ENCODE data around the gene DNAJA2.
"Not testable (repeated sequence)": the region's sequence is repeated elsewhere in the genome, so short reads cannot be mapped to it uniquely, and the experiment has no call there.

Gene DNAJA2

GRCh38 chr16:46974352-46974751 lies 878 bp upstream of the DNAJA2 start:
- peak; percentile 30 for DNase-seq

DNA sequence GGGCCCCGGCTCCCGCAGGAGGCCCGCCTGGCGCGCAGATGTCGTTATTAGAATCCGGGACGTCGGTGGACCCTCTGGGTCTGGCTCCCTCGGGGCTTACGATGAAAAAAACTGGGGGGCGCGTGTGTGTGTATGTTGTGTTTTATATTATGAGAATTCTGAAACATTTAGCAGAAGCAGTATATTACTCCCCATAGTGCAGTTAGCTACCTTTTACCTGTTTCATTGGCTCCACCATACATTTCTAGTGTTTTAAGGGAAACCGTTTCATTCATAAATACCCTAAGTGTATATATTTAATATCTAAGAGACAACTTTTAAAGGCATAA lies 486 bp upstream of the DNAJA2 start:
- DNase-seq = no peak

DNA sequence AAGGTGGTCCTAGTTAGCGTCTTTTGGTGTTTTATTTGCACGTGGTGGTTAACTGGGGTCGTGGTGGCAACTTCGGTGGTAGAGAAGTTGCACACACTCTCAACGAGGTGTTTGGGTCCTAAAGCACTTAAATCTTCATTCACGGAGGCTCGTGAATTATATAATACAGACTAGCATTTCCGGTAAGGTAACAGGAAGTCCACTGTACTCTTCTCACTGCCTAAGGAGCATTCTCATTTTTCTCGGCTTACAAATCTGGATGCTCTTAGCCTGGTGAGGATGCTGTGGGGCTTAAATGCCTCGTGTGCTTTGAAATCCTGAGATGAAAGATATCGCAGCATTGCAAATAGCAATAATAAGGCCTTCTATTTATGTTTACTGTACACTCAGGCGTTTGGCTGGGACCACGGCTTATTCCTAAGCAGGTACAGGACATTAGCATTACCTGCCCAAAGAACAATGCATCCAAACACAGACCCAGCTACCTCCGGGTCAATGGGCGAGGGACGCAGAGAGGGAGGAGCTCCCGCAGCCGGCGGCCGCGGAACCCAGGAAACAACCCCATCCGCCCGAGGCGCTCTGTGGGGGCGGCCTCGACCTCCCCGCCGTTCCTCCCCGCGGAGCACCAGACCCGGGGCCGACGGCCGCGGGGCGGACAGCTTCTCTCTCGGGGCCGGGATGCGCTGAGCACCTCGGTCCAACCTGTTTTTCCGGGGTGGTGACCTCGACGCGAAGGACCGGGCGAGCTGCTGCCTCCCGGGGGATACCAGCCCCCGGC lies 856 bp downstream of the DNAJA2 start:
- peak; percentile 46 for DNase-seq

GRCh38 chr16:46971271-46971670 lies 2.2 kb downstream of the DNAJA2 start:
- DNase-seq = no peak

DNA sequence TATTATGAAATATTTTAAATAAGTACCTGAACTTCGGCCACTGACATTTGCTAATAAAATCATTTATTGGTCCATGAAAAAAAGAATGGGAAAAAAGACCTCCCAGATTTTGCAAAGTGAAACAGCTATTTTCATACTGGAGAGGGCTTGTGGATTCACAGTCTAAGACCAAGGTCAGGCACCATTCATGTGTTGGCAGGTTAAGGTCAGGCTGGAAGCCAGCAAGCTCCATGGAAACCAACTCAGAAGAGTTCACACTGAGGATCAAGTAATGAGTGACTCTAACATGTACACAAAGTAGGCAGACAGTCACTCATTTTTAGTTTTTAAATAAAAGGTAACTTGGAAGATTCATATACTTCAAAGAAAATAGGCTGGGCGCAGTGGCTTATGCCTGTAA lies 3.4 kb downstream of the DNAJA2 start:
- no peak for DNase-seq

DNA sequence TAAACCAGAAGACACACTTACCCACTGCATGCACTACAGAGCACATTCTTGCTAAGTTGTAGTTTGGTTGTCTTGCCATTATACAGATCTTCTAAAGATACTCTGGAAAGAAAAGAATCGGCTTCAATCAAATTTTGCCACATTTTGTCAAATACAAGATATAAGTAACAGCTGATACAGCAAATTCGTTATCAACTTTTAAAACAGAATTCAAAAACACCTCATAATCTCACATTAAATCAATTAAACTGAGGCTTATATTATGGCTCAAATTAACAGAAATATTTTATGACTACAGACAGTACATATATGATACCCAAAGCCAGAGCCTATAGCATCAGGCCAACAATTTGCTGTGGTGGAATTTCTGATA lies 5.4 kb downstream of the DNAJA2 start:
- DNase-seq = no peak

GRCh38 chr16:46962629-46963028 lies 10.8 kb downstream of the DNAJA2 start:
- no peak for DNase-seq

- peak; percentile 31 for DNase-seq
These were observed 11.8 kb downstream of the DNAJA2 start for GRCh38 chr16:46961373-46962353.

GRCh38 chr16:46954562-46954961 lies 18.9 kb downstream of the DNAJA2 start:
- no peak for DNase-seq

DNA sequence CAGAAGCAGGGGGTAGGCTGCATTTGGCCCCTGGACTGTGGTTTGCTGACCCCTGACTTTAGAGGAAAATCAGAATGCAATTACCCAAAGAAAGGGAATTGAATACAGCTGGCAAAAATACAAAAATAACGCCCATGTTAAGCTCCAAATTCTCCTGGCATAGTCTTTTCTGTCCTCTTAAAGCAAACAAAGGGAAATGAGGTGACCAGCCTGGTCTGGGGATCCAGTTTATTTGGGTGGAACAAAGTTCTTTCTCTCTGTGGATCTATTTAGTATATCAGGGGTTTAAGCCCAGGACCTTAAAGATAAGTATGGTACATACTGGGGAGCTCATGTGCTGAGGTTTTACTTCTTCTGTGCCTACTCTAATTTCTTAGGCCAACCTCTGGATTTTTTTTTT lies 23.5 kb downstream of the DNAJA2 start:
- DNase-seq = no peak

- DNase-seq = no peak
These were observed 24.1 kb downstream of the DNAJA2 start for GRCh38 chr16:46949241-46949892.

- no peak for DNase-seq
These were observed 24.8 kb downstream of the DNAJA2 start for GRCh38 chr16:46948548-46949166.

GRCh38 chr16:46947900-46948547 lies 25.4 kb downstream of the DNAJA2 start:
- peak; percentile 36 for DNase-seq

- DNase-seq = not testable (repeated sequence)
These were observed 28.8 kb downstream of the DNAJA2 start for GRCh38 chr16:46944713-46945112.

GRCh38 chr16:46937536-46937935 lies 35.9 kb downstream of the DNAJA2 start:
- DNase-seq = no peak

GRCh38 chr16:46932802-46933201 lies 40.7 kb downstream of the DNAJA2 start:
- DNase-seq = no peak

- DNase-seq = no peak
These were observed 42.6 kb downstream of the DNAJA2 start for GRCh38 chr16:46930861-46931260.

DNA sequence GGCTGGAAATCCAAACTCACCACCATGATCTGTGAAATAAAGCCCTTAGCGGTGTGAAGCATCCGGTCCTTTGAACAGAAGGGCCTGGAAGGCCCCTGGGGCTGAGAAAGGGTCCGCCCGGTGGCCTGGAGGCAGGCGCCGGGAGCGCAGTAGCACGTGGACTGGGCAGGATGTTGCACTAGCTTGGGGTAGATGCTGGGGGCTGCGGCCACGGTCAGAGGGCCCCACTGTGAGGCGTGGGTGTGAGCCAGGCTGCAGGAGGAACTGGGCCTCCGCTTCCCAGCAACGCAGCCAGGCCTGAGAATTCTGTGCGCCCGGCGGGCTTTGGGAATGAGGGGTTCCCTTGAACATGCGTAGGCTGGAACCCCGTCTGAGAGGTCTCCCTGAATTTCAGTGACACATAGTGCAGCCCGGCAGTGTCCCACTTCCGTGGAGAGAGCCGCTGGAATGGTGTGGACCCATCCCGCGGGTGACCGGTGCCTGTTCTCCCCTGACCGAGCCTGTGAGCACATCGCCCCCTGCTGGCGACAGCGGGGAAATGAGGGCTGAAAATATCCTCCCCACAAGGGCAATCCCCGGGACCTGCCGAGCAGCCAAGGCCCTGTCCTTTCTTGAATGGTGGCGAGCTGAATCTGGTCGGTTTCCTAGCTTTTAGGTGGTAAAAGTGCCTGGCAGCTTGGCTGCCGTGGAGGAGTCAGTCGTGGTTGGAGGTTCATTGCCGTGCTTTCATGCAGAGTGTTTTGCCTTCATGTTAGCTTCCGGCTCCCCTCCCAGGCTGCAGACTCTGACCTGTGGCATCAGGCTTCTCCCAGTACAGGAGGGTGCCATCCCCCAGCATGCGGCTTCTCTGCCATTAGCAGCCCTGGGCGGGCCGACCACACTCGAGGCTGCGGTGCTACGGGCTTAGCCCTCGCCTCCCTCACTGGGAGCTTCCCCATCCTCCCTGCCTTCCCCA lies 43.8 kb downstream of the DNAJA2 start:
- peak; percentile 44 for DNase-seq

- no peak for DNase-seq
These were observed 44.7 kb downstream of the DNAJA2 start for GRCh38 chr16:46928811-46929210.

DNA sequence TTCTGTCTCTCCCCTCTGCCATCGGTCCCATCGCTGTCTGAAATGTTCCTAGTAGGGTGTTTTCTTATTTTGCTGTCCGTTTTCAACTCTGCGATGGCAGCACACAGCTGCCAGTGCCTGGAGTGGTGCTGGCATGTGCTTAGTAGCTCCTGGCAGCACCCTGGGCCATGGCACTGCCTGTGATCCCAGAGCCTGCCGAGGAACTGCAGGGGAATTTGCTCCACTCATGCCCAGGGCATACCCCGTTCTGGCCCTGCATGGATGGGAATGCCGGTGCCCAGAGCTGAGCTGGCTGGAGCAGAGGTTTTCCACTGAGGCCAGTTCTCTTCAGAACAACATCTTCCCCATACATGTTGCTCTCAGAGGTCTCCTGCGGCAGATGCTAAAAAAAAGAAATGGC lies 46.2 kb downstream of the DNAJA2 start:
- no peak for DNase-seq
